Nephron progenitor cell (in vitro differentiated cells): ENCODE results near the gene CD72.
"Not testable (repeated sequence)": the region's sequence is repeated elsewhere in the genome, so short reads cannot be mapped to it uniquely, and the experiment has no call there.

Experiments
- DNase-seq: peaks from one replicate; pipeline ENCODE4 v3.0.0; 2021
- H3K27ac Mint-ChIP-seq: 2 replicates; pipeline ENCODE4 v1.8.0; 2021; ENCODE audit warnings: mild to moderate bottlenecking, moderate library complexity, mixed read lengths
- H3K27me3 Mint-ChIP-seq: 2 replicates; pipeline ENCODE4 v1.8.0; 2021; ENCODE audit warnings: mild to moderate bottlenecking, low read depth, mixed read lengths; ENCODE audit not compliant: poor library complexity
- H3K36me3 Mint-ChIP-seq: 2 replicates; pipeline ENCODE4 v1.8.0; 2021; ENCODE audit warnings: low read depth, mixed read lengths
- H3K4me1 Mint-ChIP-seq: 2 replicates; pipeline ENCODE4 v1.8.0; 2021; ENCODE audit warnings: mixed read lengths
- H3K4me3 Mint-ChIP-seq: 2 replicates; pipeline ENCODE4 v1.8.0; 2021; ENCODE audit warnings: mild to moderate bottlenecking, moderate library complexity, mixed read lengths
- H3K9me3 Mint-ChIP-seq: 2 replicates; pipeline ENCODE4 v1.8.0; 2021; ENCODE audit warnings: mild to moderate bottlenecking, moderate library complexity, mixed read lengths
- CTCF ChIP-seq: fragments of 200-600 bp; sonication (generic); IDR thresholded peaks from 2 replicates; pipeline ENCODE4 v1.5.0; 2021; ENCODE audit warnings: antibody characterized with exemption

CD72 gene

GRCh38 chr9:35646533-35647265, 28.5 kb upstream of the CD72 start:
- Mint-ChIP-seq H3K27ac (peak overlapping the region; percentile 86), H3K9me3 (peaks cover 1% of the 10 kb centered on the region), H3K36me3 (peaks cover 5% of the 10 kb centered on the region), H3K27me3 (peaks cover 3% of the 10 kb centered on the region), H3K4me1 (peaks cover 40% of the 10 kb centered on the region), H3K4me3 (peak overlapping the region; percentile 90)
- TF ChIP-seq CTCF = peak; percentile 92
- peak; percentile 97 for DNase-seq

- Mint-ChIP-seq H3K27ac (peak overlapping the region; percentile 86), H3K36me3 (peaks cover 10% of the 10 kb centered on the region), H3K4me3 (peak overlapping the region; percentile 90), H3K27me3 (peaks cover 6% of the 10 kb centered on the region), H3K4me1 (peaks cover 40% of the 10 kb centered on the region), H3K9me3 (peaks cover 7% of the 10 kb centered on the region)
- peak; percentile 55 for DNase-seq
- no peak for TF ChIP-seq CTCF
Measured at GRCh38 chr9:35646153-35646532, 27.9 kb upstream of the CD72 start.

DNA sequence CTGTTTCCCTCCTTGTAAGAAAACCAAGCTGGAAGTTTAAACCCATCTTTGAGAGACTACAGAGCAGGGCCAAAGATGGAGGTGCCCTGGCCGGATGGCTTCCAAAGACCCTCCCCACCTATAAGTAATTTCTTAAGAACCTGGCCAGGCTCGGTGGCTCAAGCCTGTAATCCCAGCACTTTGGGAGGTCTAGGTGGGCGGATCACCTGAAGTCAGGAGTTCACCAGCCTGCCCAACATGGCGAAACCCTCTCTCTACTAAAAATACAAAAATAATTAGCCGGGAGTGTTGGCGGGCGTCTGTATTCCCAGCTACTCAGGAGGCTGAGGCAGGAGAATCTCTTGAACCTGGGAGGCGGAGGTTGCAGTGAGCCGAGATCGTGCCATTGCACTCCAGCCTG, 27.5 kb upstream of the CD72 start:
- Mint-ChIP-seq H3K4me1 (peaks cover 40% of the 10 kb centered on the region), H3K4me3 (peak overlapping the region; percentile 90), H3K9me3 (peaks cover 11% of the 10 kb centered on the region), H3K36me3 (peaks cover 14% of the 10 kb centered on the region)
- H3K27me3 Mint-ChIP-seq, DNase-seq, H3K27ac Mint-ChIP-seq: not testable (repeated sequence)

GRCh38 chr9:35643046-35643445, 24.8 kb upstream of the CD72 start:
- DNase-seq = no peak
- Mint-ChIP-seq H3K27ac (no peak overlapping the region), H3K36me3 (peaks cover 22% of the 10 kb centered on the region), H3K9me3 (peaks cover 18% of the 10 kb centered on the region), H3K27me3 (peaks cover 11% of the 10 kb centered on the region), H3K4me3 (no peak overlapping the region), H3K4me1 (peaks cover 24% of the 10 kb centered on the region)
- no peak for TF ChIP-seq CTCF

- H3K36me3 Mint-ChIP-seq = peaks cover 29% of the 10 kb centered on the region
- not testable (repeated sequence) for DNase-seq, H3K27ac Mint-ChIP-seq, H3K4me3 Mint-ChIP-seq
- peaks cover 26% of the 10 kb centered on the region for H3K9me3 Mint-ChIP-seq
- H3K4me1 Mint-ChIP-seq = peaks cover 15% of the 10 kb centered on the region
- peaks cover 14% of the 10 kb centered on the region for H3K27me3 Mint-ChIP-seq
Measured at GRCh38 chr9:35641478-35641877, 23.3 kb upstream of the CD72 start.

- not testable (repeated sequence) for H3K4me3 Mint-ChIP-seq, DNase-seq, H3K27ac Mint-ChIP-seq
- Mint-ChIP-seq H3K36me3 (peaks cover 29% of the 10 kb centered on the region), H3K27me3 (peaks cover 19% of the 10 kb centered on the region), H3K9me3 (peaks cover 26% of the 10 kb centered on the region), H3K4me1 (peaks cover 14% of the 10 kb centered on the region)
Measured at GRCh38 chr9:35640431-35640830, 22.2 kb upstream of the CD72 start.

DNA sequence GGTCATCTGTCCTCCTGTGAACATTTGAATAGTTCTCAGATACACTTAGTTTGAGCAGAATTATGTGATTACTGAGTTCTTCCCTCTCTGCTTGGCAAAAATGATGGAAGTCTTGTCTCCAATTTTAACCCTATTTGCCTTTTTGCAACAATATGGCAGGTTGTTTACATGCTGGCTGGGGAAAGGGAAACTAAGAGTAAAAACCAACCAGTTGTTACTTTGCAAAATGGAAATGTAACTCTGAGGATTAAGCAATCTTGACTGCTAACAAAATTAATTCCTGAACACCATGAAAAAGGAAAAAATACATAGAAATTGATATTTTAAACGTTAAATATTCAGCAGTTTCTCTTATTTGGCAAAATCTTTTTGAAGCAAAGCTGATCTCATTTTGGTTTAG, 21.4 kb upstream of the CD72 start:
- H3K27me3 Mint-ChIP-seq = peaks cover 19% of the 10 kb centered on the region
- H3K36me3 Mint-ChIP-seq = peaks cover 29% of the 10 kb centered on the region
- H3K4me1 Mint-ChIP-seq = peaks cover 20% of the 10 kb centered on the region
- no peak for TF ChIP-seq CTCF
- no peak for DNase-seq
- no peak overlapping the region for H3K27ac Mint-ChIP-seq
- H3K9me3 Mint-ChIP-seq = peaks cover 26% of the 10 kb centered on the region
- H3K4me3 Mint-ChIP-seq = no peak overlapping the region

GRCh38 chr9:35639225-35639624, 21.0 kb upstream of the CD72 start:
- H3K27ac Mint-ChIP-seq, DNase-seq, H3K4me3 Mint-ChIP-seq: not testable (repeated sequence)
- H3K4me1 Mint-ChIP-seq = peaks cover 20% of the 10 kb centered on the region
- H3K36me3 Mint-ChIP-seq = peaks cover 26% of the 10 kb centered on the region
- H3K27me3 Mint-ChIP-seq = peaks cover 19% of the 10 kb centered on the region
- peaks cover 26% of the 10 kb centered on the region for H3K9me3 Mint-ChIP-seq

DNA sequence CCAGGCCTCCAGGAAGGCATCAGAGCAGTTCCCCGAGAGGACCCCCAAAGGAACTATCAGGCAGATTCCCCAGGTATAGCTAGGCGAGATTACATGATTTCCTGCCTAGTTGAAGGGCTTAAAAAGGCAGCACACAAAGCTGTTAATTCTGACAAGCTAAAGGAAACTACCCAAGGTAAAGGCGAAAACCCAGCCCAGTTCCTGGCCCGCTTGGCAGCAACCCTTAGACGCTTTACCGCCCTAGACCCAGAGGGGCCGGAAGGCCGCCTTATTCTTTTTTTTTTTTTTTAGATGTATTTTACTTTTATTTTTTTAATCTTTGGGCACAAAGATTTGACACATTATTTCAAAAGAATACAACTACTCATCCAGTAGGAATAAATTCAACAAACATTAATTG, 20.5 kb upstream of the CD72 start:
- H3K36me3 Mint-ChIP-seq = peaks cover 26% of the 10 kb centered on the region
- H3K27me3 Mint-ChIP-seq = peaks cover 19% of the 10 kb centered on the region
- not testable (repeated sequence) for H3K27ac Mint-ChIP-seq, H3K4me3 Mint-ChIP-seq, DNase-seq
- peaks cover 26% of the 10 kb centered on the region for H3K9me3 Mint-ChIP-seq
- peaks cover 24% of the 10 kb centered on the region for H3K4me1 Mint-ChIP-seq

GRCh38 chr9:35637427-35637955, 19.3 kb upstream of the CD72 start:
- H3K9me3 Mint-ChIP-seq = peaks cover 33% of the 10 kb centered on the region
- H3K4me3 Mint-ChIP-seq, DNase-seq, H3K27ac Mint-ChIP-seq: not testable (repeated sequence)
- H3K4me1 Mint-ChIP-seq = peaks cover 30% of the 10 kb centered on the region
- peaks cover 32% of the 10 kb centered on the region for H3K36me3 Mint-ChIP-seq
- H3K27me3 Mint-ChIP-seq = peaks cover 22% of the 10 kb centered on the region
